ENCODE results near the gene CRB2.

GRCh38 chr9:123382653-123383511, 26.9 kb downstream of the CRB2 start:
- TF ChIP-seq EZH2 (IDR thresholded peaks at IDR 0.05), result no peak
- no peak for TF ChIP-seq POLR2AphosphoS5 (IDR thresholded peaks at IDR 0.05; ENCODE audit: borderline replicate concordance, low read depth, low read length)
